MM.1S (cell line): ENCODE measurements around the gene CERS6.

Experiments used
- EZH2 ChIP-seq: fragments of 300-600 bp; sonication (generic); optimal IDR thresholded peaks from 2 replicates; pipeline ENCODE3; 2017; ENCODE audit warnings: low read depth, mild to moderate bottlenecking, antibody characterized with exemption, low read length, mixed read lengths
- EZH2phosphoT487 ChIP-seq: fragments of 300-600 bp; sonication (generic); IDR thresholded peaks from 2 replicates; pipeline ENCODE4 v1.6.1; 2018; ENCODE audit warnings: antibody characterized with exemption, low read length
- TF ChIP-seq, protein P1 (sequence below): fragments of 300-600 bp; sonication (generic); IDR thresholded peaks from 2 replicates; pipeline ENCODE4 v1.5.1; 2016; ENCODE audit warnings: antibody characterized with exemption, low read length, mixed read lengths

DNA sequence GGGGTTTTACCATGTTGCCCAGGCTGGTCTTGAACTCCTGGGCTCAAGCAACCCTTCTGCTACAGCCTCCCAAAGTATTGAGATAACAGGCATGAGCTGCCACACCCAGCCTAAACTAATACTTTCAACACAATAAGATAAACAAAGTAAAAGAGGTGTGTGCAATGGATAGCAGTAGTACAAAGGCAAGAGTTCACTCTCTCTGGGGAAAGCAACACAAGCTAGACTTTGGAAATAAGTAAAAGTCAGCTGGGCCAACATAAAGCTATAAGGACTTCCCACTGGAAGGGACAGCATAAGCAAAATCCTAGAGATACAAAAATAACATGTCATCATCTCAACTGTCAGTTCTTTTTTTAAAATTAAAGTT is 341.2 kb downstream of the CERS6 start:
- TF ChIP-seq EZH2 (no peak), EZH2phosphoT487 (no peak)
- TF ChIP-seq, protein P1, sequence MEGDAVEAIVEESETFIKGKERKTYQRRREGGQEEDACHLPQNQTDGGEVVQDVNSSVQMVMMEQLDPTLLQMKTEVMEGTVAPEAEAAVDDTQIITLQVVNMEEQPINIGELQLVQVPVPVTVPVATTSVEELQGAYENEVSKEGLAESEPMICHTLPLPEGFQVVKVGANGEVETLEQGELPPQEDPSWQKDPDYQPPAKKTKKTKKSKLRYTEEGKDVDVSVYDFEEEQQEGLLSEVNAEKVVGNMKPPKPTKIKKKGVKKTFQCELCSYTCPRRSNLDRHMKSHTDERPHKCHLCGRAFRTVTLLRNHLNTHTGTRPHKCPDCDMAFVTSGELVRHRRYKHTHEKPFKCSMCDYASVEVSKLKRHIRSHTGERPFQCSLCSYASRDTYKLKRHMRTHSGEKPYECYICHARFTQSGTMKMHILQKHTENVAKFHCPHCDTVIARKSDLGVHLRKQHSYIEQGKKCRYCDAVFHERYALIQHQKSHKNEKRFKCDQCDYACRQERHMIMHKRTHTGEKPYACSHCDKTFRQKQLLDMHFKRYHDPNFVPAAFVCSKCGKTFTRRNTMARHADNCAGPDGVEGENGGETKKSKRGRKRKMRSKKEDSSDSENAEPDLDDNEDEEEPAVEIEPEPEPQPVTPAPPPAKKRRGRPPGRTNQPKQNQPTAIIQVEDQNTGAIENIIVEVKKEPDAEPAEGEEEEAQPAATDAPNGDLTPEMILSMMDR, result no peak
